Gastrocnemius medialis (tissue), 4 donors: ENCODE data around the gene HSDL2. TPM values are rescaled to one million over a fixed set of nuclear protein-coding genes. Genes with fewer than 3 reads are reported as not detected.
A peak's percentile ranks its signal among the peaks of the same experiment; 100 is the strongest.

Experiments used
- ATAC-seq, 2 donors: fragments of 150-250 bp; one replicate each; pipeline ENCODE4 v1.9.1; 2016
- DNase-seq, 2 donors: peaks; one replicate each; pipeline ENCODE4 v3.0.0-alpha.2; 2019
- H3K27ac ChIP-seq, 4 donors: fragments of 200-600 bp; sonication (generic); 1 replicate in 1 of 4; 2 replicates in 3 of 4; pipeline ENCODE4 v1.5.1; 2016 to 2018; ENCODE audit warnings: mild to moderate bottlenecking in 2 of 4, moderate library complexity in 1 of 4
- H3K27me3 ChIP-seq, 3 donors: fragments of 200-600 bp; sonication (generic) in 2 of 3; 1 replicate in 1 of 3; 2 replicates in 2 of 3; pipeline versions ENCODE4 v1.5.1 to v1.6.0; 2016 to 2019; ENCODE audit warnings: mild to moderate bottlenecking in 1 of 3, moderate library complexity in 1 of 3
- H3K36me3 ChIP-seq, 2 donors: fragments of 200-600 bp; sonication (generic) in 1 of 2; one replicate each; pipeline ENCODE4 v1.5.1; 2017 to 2018
- H3K4me1 ChIP-seq, 2 donors: fragments of 200-600 bp; sonication (generic) in 1 of 2; one replicate each; pipeline ENCODE4 v1.5.1; 2016 to 2017; ENCODE audit warnings: mild to moderate bottlenecking in 2 of 2
- H3K4me3 ChIP-seq, 4 donors: fragments of 200-600 bp; sonication (generic) in 3 of 4; 1 replicate in 1 of 4; 2 replicates in 3 of 4; pipeline ENCODE4 v1.5.1; 2016 to 2019; ENCODE audit warnings: mild to moderate bottlenecking in 2 of 4
- H3K9me3 ChIP-seq, 3 donors: fragments of 200-600 bp; sonication (generic) in 2 of 3; 1 replicate in 1 of 3; 2 replicates in 2 of 3; pipeline ENCODE4 v1.5.1; 2016 to 2019
- POLR2A ChIP-seq, 2 donors: fragments of 450-650 bp; IDR thresholded peaks; one replicate each; pipeline ENCODE4 v1.6.1; 2017; ENCODE audit warnings: antibody characterized with exemption in 2 of 2, mild to moderate bottlenecking in 2 of 2, moderate library complexity in 2 of 2
- in situ Hi-C, 4 donors: fragments of 200-750 bp; cut with MboI; loops; one replicate each; pipeline versions ENCODE4 v1.15.0 to v1.8.0; 2017; ENCODE audit warnings: low sequenced_read_pairs in 4 of 4
- intact Hi-C: fragments of 100-400 bp; cut with DNase I; formaldehyde crosslinking; loops from one replicate; pipeline ENCODE4 v1.15.1; 2023; ENCODE audit warnings: low total_unique reads
- total RNA-seq, 4 donors: library from RNA; depleted of rRNA; stranded (reverse); fragments of >200 nt; gene quantifications; one replicate each; pipeline versions ENCODE4 v1.1.0 to v1.2.3, GENCODE V29; 2016
- TF ChIP-seq, protein P1 (sequence below), 5 experiments: fragments of 450-650 bp in 3 of 5; fragments of 200-600 bp in 2 of 5; sonication (generic) in 2 of 5; IDR thresholded peaks in 4 of 5; conservative IDR thresholded peaks in 1 of 5; 1 replicate in 4 of 5; 2 replicates in 1 of 5; pipeline ENCODE4 v1.5.1; 2016 to 2019; ENCODE audit warnings: antibody characterized with exemption in 5 of 5, mild to moderate bottlenecking in 3 of 5, moderate library complexity in 3 of 5

HSDL2 gene
- total RNA-seq, 4 donors from 2014 or later, result 68.9 to 106 (median 93.5) TPM

DNA sequence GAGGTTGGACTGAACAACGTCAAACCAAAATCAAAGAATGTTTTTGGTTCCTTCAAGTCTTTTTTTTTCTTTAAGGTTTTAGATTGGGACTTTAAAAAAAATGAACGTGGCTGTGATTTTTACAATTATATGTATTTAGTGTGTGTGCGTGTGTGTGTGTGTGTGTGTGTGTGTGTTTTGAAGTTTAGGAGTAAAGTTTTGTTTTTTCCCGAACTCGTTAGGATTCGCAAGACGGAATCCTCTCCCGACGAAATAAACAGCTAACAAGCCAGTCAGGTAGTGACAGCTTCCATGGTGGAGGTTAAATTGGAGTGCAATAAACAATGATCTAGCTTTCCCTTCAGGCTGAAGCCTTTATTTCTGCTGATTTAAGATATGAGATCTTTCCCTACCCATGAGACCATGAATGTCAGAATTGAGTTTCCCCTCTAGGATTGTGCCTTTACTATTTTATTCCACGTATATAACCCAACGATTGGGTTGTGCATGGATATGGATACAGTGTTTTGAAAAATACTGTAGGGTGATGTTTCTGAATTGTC is 108.0 kb downstream of the HSDL2 start:
- Histone ChIP-seq H3K9me3 (no peaks in the 10 kb centered on the region), H3K27me3 (no peaks in the 10 kb centered on the region), H3K4me1 (peaks cover 3 to 11% of the 10 kb centered on the region in 2 donors), H3K36me3 (no peaks in the 10 kb centered on the region), H3K4me3 (peak overlapping the region; percentile 70 to 86 (median 80)), H3K27ac (peak overlapping the region in 3 of 4 donors; percentile 48 to 77 (median 69))
- in situ Hi-C loops, result no loop called here
- TF ChIP-seq, protein P1, sequence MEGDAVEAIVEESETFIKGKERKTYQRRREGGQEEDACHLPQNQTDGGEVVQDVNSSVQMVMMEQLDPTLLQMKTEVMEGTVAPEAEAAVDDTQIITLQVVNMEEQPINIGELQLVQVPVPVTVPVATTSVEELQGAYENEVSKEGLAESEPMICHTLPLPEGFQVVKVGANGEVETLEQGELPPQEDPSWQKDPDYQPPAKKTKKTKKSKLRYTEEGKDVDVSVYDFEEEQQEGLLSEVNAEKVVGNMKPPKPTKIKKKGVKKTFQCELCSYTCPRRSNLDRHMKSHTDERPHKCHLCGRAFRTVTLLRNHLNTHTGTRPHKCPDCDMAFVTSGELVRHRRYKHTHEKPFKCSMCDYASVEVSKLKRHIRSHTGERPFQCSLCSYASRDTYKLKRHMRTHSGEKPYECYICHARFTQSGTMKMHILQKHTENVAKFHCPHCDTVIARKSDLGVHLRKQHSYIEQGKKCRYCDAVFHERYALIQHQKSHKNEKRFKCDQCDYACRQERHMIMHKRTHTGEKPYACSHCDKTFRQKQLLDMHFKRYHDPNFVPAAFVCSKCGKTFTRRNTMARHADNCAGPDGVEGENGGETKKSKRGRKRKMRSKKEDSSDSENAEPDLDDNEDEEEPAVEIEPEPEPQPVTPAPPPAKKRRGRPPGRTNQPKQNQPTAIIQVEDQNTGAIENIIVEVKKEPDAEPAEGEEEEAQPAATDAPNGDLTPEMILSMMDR (IDR thresholded peaks at IDR 0.05 in 4 of 5, conservative IDR thresholded peaks at IDR 0.05 in 1 of 5), result no peak
- no peak for TF ChIP-seq POLR2A (IDR thresholded peaks at IDR 0.05)
- ATAC-seq, result no peak
- intact Hi-C loops, result loop anchor here (5.0 kb wide), 2 partner anchors 111 to 229 kb away; partner anchors contain the start of gene INIP
- DNase-seq, result no peak

GRCh38 chr9:112489039-112489546 is 109.2 kb downstream of the HSDL2 start:
- H3K4me1 ChIP-seq, result peaks cover 3 to 11% of the 10 kb centered on the region in 2 donors
- DNase-seq, result no peak
- intact Hi-C loops, result loop anchor here (5.0 kb wide), 2 partner anchors 112 to 228 kb away; partner anchors contain the start of gene INIP
- H3K36me3 ChIP-seq, result peaks cover 0 to 3% of the 10 kb centered on the region in 2 donors
- H3K4me3 ChIP-seq, result no peak overlapping the region
- no peak for ATAC-seq
- in situ Hi-C loops, result no loop called here
- H3K27ac ChIP-seq, result no peak overlapping the region
- TF ChIP-seq, protein P1 (IDR thresholded peaks at IDR 0.05 in 4 of 5, conservative IDR thresholded peaks at IDR 0.05 in 1 of 5), result no peak
- TF ChIP-seq POLR2A (IDR thresholded peaks at IDR 0.05), result no peak
- H3K9me3 ChIP-seq, result peaks cover 0 to 8% (median 3%) of the 10 kb centered on the region in 3 donors
- H3K27me3 ChIP-seq, result no peaks in the 10 kb centered on the region

- intact Hi-C loops, result loop anchor here (5.0 kb wide), 2 partner anchors 113 to 227 kb away; partner anchors contain the start of gene INIP
- H3K4me3 ChIP-seq, result no peak overlapping the region
- DNase-seq (no peak), ATAC-seq (no peak)
- in situ Hi-C loops, result no loop called here
- no peak overlapping the region for H3K27ac ChIP-seq
- TF ChIP-seq, protein P1 (IDR thresholded peaks at IDR 0.05 in 4 of 5, conservative IDR thresholded peaks at IDR 0.05 in 1 of 5), result no peak
- TF ChIP-seq POLR2A (IDR thresholded peaks at IDR 0.05), result no peak
- H3K36me3 ChIP-seq, result peaks cover 0 to 13% of the 10 kb centered on the region in 2 donors
- H3K27me3 ChIP-seq, result no peaks in the 10 kb centered on the region
- H3K9me3 ChIP-seq, result peaks cover 0 to 17% (median 10%) of the 10 kb centered on the region in 3 donors
- peaks cover 3 to 11% of the 10 kb centered on the region in 2 donors for H3K4me1 ChIP-seq
These were observed 110.2 kb downstream of the HSDL2 start for GRCh38 chr9:112489876-112490666.

GRCh38 chr9:112493393-112494137 is 113.7 kb downstream of the HSDL2 start:
- peaks cover 0 to 21% (median 10%) of the 10 kb centered on the region in 3 donors for H3K9me3 ChIP-seq
- H3K4me3 ChIP-seq, result no peak overlapping the region
- in situ Hi-C loops, result no loop called here
- intact Hi-C loops, result no loop called here
- no peaks in the 10 kb centered on the region for H3K4me1 ChIP-seq
- no peak overlapping the region for H3K27ac ChIP-seq
- no peak for ATAC-seq
- TF ChIP-seq POLR2A (IDR thresholded peaks at IDR 0.05), result no peak
- TF ChIP-seq, protein P1 (IDR thresholded peaks at IDR 0.05 in 4 of 5, conservative IDR thresholded peaks at IDR 0.05 in 1 of 5), result no peak
- no peak for DNase-seq
- peaks cover 0 to 13% of the 10 kb centered on the region in 2 donors for H3K36me3 ChIP-seq
- no peaks in the 10 kb centered on the region for H3K27me3 ChIP-seq
